ENCODE results near the gene ARHGAP25.

GRCh38 chr2:68748568-68748967 is 14.0 kb downstream of the ARHGAP25 start:
- TF ChIP-seq CTCF (conservative IDR thresholded peaks at IDR 0.05; ENCODE audit: low read depth, low read length), result no peak
- TF ChIP-seq MAFK (IDR thresholded peaks at IDR 0.05; ENCODE audit: low read depth, low read length), result no peak
- TF ChIP-seq BHLHE40 (IDR thresholded peaks at IDR 0.05; ENCODE audit: low read depth, low read length), result no peak
- no peak for TF ChIP-seq POLR2A (IDR thresholded peaks at IDR 0.05; ENCODE audit: low read depth, low read length)
- no peak for TF ChIP-seq CEBPB (IDR thresholded peaks at IDR 0.05; ENCODE audit: low read depth, low read length)
- TF ChIP-seq USF2 (IDR thresholded peaks at IDR 0.05; ENCODE audit: low read depth, low read length), result no peak
- TF ChIP-seq SMC3 (IDR thresholded peaks at IDR 0.05; ENCODE audit: low read depth, low read length), result no peak
- TF ChIP-seq RFX5 (IDR thresholded peaks at IDR 0.05; ENCODE audit: low read depth, low read length), result no peak
- TF ChIP-seq NFE2L2 (IDR thresholded peaks at IDR 0.05; ENCODE audit: low read depth, low read length), result no peak
